GM18508 (cell line): ENCODE data around the gene CSMD2.

Experiments
- ATAC-seq: cut with Tn5 transposase; IDR thresholded peaks from one replicate; pipeline ENCODE4 v1.9.1; 2021; ENCODE audit warnings: moderate number of reproducible peaks; ENCODE audit not compliant: insufficient read depth, unreplicated experiment

The CSMD2 gene

GRCh38 chr1:33667386-33668282, 497.4 kb downstream of the CSMD2 start:
- no peak for ATAC-seq

DNA sequence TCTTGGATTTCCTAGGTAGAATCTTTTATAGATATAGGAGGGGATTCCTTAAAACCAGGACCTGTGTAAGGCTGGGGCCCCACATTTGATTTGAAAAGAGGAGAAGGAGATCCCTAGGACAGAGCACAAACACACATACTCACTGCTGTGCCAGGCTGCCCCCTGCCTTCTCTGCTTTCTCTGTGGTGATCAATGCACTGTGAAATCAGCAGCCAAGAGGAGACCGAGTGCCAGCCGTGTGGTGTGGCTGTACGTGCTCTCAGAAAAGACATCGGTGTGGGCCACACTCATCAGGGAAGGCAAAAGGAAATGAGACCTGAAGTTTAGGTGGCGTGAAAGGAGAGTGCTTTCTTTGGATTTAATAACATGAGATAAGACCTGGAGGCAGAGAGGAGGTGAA, 498.4 kb downstream of the CSMD2 start:
- no peak for ATAC-seq

- ATAC-seq = no peak
Observed at GRCh38 chr1:33661811-33662454, 503.1 kb downstream of the CSMD2 start.

GRCh38 chr1:33660956-33661355, 504.1 kb downstream of the CSMD2 start:
- no peak for ATAC-seq

GRCh38 chr1:33660244-33660643, 504.8 kb downstream of the CSMD2 start:
- no peak for ATAC-seq

DNA sequence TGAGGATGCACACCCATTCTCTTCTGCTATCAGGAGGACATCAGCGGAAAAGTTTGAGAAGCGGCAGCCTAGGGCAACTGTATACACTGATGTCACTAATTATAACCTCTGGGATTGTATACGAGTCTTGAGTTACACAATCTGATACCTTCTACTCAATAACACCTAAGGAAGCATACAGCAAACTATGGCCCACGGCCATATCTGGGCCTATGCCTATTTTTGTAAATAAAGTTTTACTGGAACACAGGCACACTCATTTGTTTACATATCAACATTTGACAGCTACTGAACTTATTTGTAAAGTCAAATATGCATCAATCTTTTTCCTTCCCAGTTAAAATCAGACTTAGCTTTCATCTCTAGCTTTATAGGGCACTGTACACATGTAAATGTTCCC, 505.4 kb downstream of the CSMD2 start:
- no peak for ATAC-seq

GRCh38 chr1:33657833-33658232, 507.2 kb downstream of the CSMD2 start:
- no peak for ATAC-seq

DNA sequence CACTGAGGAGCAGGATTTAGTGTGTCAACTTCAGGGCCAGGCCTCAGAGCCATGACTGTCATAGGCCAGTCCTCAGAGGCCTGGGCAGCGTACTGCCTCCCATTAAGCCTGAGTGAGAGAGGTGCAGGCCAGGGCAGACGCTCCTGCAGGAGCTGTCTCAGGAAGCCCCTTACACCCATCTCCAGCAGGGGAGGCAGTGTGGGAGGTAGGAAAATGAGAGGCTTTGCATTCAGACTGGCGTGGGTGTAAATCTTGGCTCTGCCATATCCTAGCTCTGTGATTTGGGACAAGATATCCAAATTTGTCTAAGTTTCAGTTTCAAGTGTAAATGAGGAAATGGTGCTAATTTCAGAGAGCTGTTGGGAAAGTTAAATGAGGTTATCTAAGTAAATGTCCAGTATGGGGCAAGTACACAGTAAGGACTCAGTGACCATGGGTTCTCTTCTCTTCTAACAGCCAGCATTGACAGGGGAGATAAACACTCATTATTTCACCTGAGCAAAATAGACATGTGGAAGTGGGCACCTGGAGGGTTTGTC, 508.5 kb downstream of the CSMD2 start:
- no peak for ATAC-seq

GRCh38 chr1:33655496-33655895, 509.5 kb downstream of the CSMD2 start:
- ATAC-seq = no peak

GRCh38 chr1:33654267-33654834, 510.7 kb downstream of the CSMD2 start:
- ATAC-seq = no peak

- ATAC-seq = no peak
Observed at GRCh38 chr1:33653226-33653625, 511.8 kb downstream of the CSMD2 start.

- ATAC-seq = no peak
Observed at GRCh38 chr1:33650708-33651107, 514.3 kb downstream of the CSMD2 start.

GRCh38 chr1:33649759-33650158, 515.3 kb downstream of the CSMD2 start:
- no peak for ATAC-seq

GRCh38 chr1:33643216-33643615, 521.8 kb downstream of the CSMD2 start:
- no peak for ATAC-seq

- ATAC-seq = no peak
Observed at GRCh38 chr1:33641104-33641830, 523.8 kb downstream of the CSMD2 start.

DNA sequence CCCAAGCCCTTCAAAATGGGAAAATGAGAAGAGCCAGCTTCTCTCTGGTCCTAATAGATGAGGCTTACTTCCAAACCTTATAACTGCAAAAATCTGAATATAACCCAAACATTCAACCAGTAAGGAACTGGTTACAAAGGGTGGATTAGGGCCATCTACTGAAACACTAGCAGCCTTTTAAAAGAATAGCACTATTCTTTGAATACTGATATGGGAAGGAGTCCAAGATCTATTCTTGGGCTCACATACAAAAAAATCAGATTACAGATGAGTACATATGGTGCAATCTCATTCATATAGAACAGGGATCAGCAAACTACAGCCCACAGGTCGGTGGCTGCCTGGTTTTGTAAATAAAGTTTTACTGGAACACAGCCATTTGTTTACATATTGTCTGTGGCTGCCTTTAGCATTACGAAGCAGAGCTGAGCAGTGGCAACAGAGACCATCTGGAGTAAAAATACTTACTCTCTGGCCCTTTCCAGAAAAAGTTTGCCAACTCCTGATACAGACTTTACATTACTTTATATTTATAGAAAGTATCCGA, 524.8 kb downstream of the CSMD2 start:
- ATAC-seq = no peak

DNA sequence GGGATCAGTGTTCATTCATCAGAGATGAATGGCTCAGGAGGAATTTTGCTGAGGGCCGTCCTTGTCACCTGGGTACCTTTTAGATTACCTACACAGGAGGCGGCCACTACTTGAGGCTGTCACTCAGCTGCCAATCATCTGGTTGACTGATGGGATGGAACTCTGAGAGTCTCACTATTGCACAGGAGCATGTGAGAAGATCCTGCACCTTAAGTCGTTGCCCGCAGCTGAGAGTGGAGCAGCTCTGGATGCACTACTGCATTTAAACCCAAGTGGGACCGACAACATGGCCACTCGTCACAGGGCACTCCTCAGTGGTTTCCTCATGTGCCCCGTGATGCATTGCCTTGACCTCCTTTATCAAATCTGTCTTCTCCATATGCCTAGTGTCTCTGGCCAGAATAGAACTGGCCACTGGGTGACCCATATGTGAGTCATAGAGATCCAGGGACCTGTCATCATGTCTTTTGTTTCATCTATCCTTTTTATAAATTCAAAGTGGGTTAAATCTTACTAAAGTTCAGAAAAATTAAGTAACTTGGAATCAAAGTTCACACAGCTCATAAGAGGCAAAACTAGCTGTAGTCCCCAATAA, 527.1 kb downstream of the CSMD2 start:
- no peak for ATAC-seq

DNA sequence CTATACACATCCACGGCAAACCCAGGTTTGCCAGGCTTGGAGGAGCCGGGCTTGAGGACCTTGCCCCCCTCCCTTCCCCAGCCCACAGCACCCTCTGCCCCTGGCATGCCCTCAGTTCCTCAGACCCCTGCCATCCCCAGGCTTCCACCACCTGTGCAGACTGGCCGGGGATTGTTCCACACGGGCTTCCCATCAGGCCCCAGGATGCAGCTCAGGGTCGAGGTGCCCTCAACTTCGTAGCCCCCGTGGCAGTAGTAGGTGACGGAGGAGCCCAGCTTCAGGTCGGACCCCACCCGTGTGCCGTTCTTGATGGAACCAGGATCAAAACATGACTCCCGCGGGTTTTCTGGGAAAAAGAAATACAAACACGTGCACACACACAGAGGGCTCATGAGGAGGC, 528.8 kb downstream of the CSMD2 start:
- ATAC-seq = no peak

DNA sequence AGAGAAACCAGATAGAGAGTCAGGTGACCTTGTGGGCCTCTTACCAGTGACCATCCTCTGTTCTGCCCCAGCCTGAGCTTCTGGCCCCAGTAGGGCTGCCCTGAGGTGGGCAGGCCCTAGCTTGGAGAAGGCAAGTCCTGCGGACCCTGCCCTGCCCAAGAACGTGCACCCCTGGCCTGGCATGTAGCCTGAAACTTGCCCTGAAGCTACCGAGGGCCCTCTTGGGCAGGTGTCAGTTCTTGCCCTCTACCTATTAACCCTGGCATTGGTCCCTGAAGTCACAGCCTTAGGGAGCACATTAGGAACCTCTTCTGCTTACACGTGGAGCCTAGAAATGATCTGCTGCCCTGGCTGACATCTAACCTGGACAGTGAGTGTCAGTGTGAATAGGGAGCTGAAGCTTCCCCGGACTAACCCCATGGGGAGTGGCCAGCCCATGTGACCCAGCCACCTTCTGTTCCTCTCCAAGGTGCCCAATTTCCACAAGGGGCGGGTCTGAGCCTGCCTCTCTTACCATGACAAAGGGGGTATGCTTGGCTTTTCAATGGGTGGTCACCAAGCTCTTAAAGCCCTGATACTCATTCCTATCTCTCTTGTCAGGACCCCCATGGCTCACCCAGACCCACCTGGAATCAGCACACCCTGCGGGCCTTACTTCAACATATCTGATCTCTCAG, 529.6 kb downstream of the CSMD2 start:
- no peak for ATAC-seq
